Spleen (tissue), 11 donors: Measurements from ENCODE around the gene ARMC3. TPM values are rescaled to one million over a fixed set of nuclear protein-coding genes. Genes with fewer than 3 reads are reported as not detected.

Experiments
- DNase-seq: peaks from one replicate; pipeline ENCODE4 v3.0.0-alpha.2; 2020
- H3K27ac ChIP-seq, 8 donors: fragments of 200-600 bp; sonication (generic) in 7 of 8; 1 replicate in 4 of 8; 2 replicates in 4 of 8; pipeline versions ENCODE4 v1.5.0 to v1.8.0; 2016 to 2021; ENCODE audit warnings: inconsistent platforms in 4 of 8, mild to moderate bottlenecking in 4 of 8, moderate library complexity in 1 of 8
- H3K27me3 ChIP-seq, 7 donors: fragments of 200-600 bp; sonication (generic) in 6 of 7; replicated peaks in 1 of 7; 1 replicate in 4 of 7; 2 replicates in 3 of 7; pipeline versions ENCODE4 v1.5.0 to v1.8.0; 2016 to 2021; ENCODE audit warnings: inconsistent platforms in 3 of 7, mild to moderate bottlenecking in 1 of 7
- H3K36me3 ChIP-seq, 6 donors: fragments of 200-600 bp; sonication (generic) in 5 of 6; 1 replicate in 4 of 6; 2 replicates in 2 of 6; pipeline versions ENCODE4 v1.5.0 to v1.8.0; 2016 to 2021; ENCODE audit warnings: inconsistent platforms in 2 of 6
- H3K4me1 ChIP-seq, 6 donors: fragments of 200-600 bp; sonication (generic) in 5 of 6; 1 replicate in 3 of 6; 2 replicates in 3 of 6; pipeline versions ENCODE4 v1.5.0 to v1.8.0; 2016 to 2021; ENCODE audit warnings: inconsistent platforms in 3 of 6
- H3K4me3 ChIP-seq, 8 donors: fragments of 200-600 bp; sonication (generic) in 7 of 8; 1 replicate in 4 of 8; 2 replicates in 4 of 8; pipeline versions ENCODE4 v1.5.0 to v1.8.0; 2016 to 2021; ENCODE audit warnings: inconsistent platforms in 4 of 8, mild to moderate bottlenecking in 4 of 8, moderate library complexity in 2 of 8
- H3K9me3 ChIP-seq, 8 donors: fragments of 200-600 bp; sonication (generic) in 7 of 8; 1 replicate in 4 of 8; 2 replicates in 4 of 8; pipeline versions ENCODE4 v1.5.0 to v1.8.0; 2016 to 2021; ENCODE audit warnings: inconsistent platforms in 4 of 8
- CTCF ChIP-seq, 11 experiments: fragments of 200-600 bp in 7 of 11; fragments of 450-650 bp in 4 of 11; sonication (generic) in 4 of 11; IDR thresholded peaks in 8 of 11; conservative IDR thresholded peaks in 3 of 11; 1 replicate in 7 of 11; 2 replicates in 4 of 11; pipeline versions ENCODE4 v1.4.0 to v1.8.0; 2016 to 2021; ENCODE audit warnings: antibody characterized with exemption in 11 of 11, inconsistent platforms in 4 of 11, mild to moderate bottlenecking in 1 of 11
- POLR2A ChIP-seq, 3 donors: fragments of 450-650 bp; IDR thresholded peaks; one replicate each; pipeline ENCODE4 v1.5.1; 2017; ENCODE audit warnings: antibody characterized with exemption in 3 of 3, mild to moderate bottlenecking in 1 of 3
- POLR2AphosphoS5 ChIP-seq, 3 donors: sonication (generic); formaldehyde crosslinking; IDR thresholded peaks; one replicate each; pipeline ENCODE4 v1.5.1; 2017; ENCODE audit warnings: antibody characterized with exemption in 3 of 3
- WGBS, 5 donors: extraction: QIAGEN DNeasy Blood & Tissue Kit in 3 of 5; methylation state at CpG; one replicate each; pipeline versions ENCODE4 v1.1.5 to v1.1.7; 2013 to 2018; 5-methylcytosine and 5-hydroxymethylcytosine counted together
- intact Hi-C: fragments of 100-400 bp; cut with DNase I; formaldehyde crosslinking; loops from one replicate; pipeline ENCODE4 v1.15.0; 2023; ENCODE audit warnings: low total_unique reads
- polyA plus RNA-seq, 3 donors: library from polyadenylated mRNA; stranded (reverse); fragments of 200-250 nt; gene quantifications; one replicate each; pipeline ENCODE4 v1.2.1, GENCODE V29; 2013
- total RNA-seq, 7 donors: library from RNA; depleted of rRNA in 3 of 7; stranded (reverse); fragments of >200 nt in 3 of 7; fragmentation: NEBNext Ultra II Directional in 4 of 7; extraction: Animal tissue kit (Norgen Biotek cat#: 25700) in 4 of 7; gene quantifications; one replicate each; pipeline versions ENCODE4 v1.1.0 to v1.2.1, GENCODE V29; 2016 to 2021
- donor health status: healthy with polysubstance abuse.
- donor health status: DM: no; HTN: no; CAD: no; lungs with moderate emphysema.
- donor health status: DM: no; HTN: no; CAD: no.
- donor health status: Bipolar disorder and iron deficiency.
- donor health status: healthy.
- donor health status: DM: no; HTN: no; CAD: no.
- donor health status: DM: yes; HTN: yes; CAD: no.

The ARMC3 gene
- total and polyA plus RNA-seq, 10 donors, result 0.66 to 0.85 TPM; not detected in 8

DNA sequence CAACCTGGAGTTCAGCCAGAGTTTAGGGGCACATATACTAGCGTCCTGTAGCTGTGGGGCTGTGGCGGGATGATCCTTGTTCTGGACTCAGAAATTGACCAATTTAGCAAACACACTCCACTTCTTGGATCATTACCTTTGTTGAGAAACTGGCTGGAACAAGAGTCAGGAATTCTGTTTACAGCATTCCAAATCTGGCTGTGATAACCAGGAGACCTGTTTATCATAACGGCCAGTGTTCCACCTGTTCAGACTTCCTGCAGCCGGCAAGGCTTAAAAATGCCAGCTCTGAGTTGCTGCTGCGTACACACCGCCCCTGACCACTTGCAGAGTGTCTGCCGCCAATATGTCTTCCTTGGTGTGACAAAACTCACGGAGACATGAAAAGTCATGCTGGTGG lies 64.8 kb downstream of the ARMC3 start:
- H3K27me3 ChIP-seq, result peaks cover 0 to 14% (median 0%) of the 10 kb centered on the region in 7 donors
- H3K4me3 ChIP-seq, result no peak overlapping the region
- TF ChIP-seq POLR2AphosphoS5 (IDR thresholded peaks at IDR 0.05) (no peak), POLR2A (IDR thresholded peaks at IDR 0.05) (no peak), CTCF (IDR thresholded peaks at IDR 0.05 in 8 of 11, conservative IDR thresholded peaks at IDR 0.05 in 3 of 11) (no peak)
- WGBS, 5 donors, result 72 to 85% (median 83%) methylated on average over 7 to 8 of the region's 8 CpGs
- no peak for DNase-seq
- intact Hi-C loops, result no loop called here
- H3K27ac ChIP-seq, result no peak overlapping the region
- H3K4me1 ChIP-seq, result peaks cover 0 to 12% (median 7%) of the 10 kb centered on the region in 6 donors
- no peaks in the 10 kb centered on the region for H3K9me3 ChIP-seq
- H3K36me3 ChIP-seq, result no peaks in the 10 kb centered on the region

DNA sequence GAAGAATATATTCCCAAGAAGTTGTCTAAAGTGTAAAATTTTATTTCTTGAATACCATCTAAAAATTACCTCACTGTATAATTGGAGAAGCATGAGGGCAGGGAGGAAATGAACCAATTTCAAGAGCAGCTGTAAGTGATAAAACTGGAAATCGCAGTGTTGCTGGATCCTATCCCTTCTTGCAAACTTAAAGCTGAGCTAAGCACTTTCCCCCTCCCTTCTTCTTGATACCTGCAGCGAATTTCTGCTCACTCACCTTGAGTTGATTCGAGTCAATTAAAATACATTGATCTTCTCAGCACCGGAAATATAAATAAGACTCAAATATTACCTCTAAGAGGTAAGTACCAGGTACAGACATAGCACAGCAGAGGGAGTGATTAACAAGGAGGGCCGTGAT lies 65.5 kb downstream of the ARMC3 start:
- DNase-seq, result no peak
- H3K4me1 ChIP-seq, result peaks cover 0 to 10% (median 7%) of the 10 kb centered on the region in 6 donors
- TF ChIP-seq POLR2A (IDR thresholded peaks at IDR 0.05), result no peak
- no peak for TF ChIP-seq CTCF (IDR thresholded peaks at IDR 0.05 in 8 of 11, conservative IDR thresholded peaks at IDR 0.05 in 3 of 11)
- H3K27me3 ChIP-seq, result peaks cover 0 to 14% (median 0%) of the 10 kb centered on the region in 7 donors
- H3K27ac ChIP-seq, result no peak overlapping the region
- 79 to 87% (median 82%) methylated on average over 5 of the region's 5 CpGs for WGBS, 5 donors
- intact Hi-C loops, result no loop called here
- H3K4me3 ChIP-seq, result no peak overlapping the region
- H3K9me3 ChIP-seq, result no peaks in the 10 kb centered on the region
- no peaks in the 10 kb centered on the region for H3K36me3 ChIP-seq

DNA sequence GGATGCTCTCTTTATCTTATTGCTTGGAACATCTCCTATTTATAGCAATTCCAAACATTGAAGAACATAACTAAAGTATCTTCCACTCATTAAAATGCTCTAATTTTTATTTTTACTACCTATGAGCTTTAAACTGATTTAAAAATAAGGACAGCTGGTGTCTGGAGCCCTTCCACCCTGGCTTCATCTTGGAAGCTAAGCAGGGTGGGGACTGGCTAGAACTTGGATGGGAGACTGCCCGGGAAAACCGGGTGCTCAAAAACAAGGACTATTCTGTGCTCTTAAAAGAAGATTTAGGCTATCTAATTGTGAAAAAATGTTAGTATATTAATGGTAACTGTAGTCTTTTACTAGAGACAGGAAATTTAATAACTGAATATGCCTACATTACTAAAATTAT lies 69.2 kb downstream of the ARMC3 start:
- H3K4me3 ChIP-seq, result no peak overlapping the region
- intact Hi-C loops, result no loop called here
- H3K9me3 ChIP-seq, result no peaks in the 10 kb centered on the region
- H3K4me1 ChIP-seq, result no peaks in the 10 kb centered on the region
- H3K27ac ChIP-seq, result no peak overlapping the region
- no peak for DNase-seq
- WGBS, 5 donors, result 38 to 77% (median 68%) methylated on average over 2 of the region's 2 CpGs
- TF ChIP-seq POLR2A (IDR thresholded peaks at IDR 0.05) (no peak), POLR2AphosphoS5 (IDR thresholded peaks at IDR 0.05) (no peak), CTCF (IDR thresholded peaks at IDR 0.05 in 8 of 11, conservative IDR thresholded peaks at IDR 0.05 in 3 of 11) (no peak)
- H3K36me3 ChIP-seq, result no peaks in the 10 kb centered on the region
- H3K27me3 ChIP-seq, result peaks cover 0 to 23% (median 0%) of the 10 kb centered on the region in 7 donors

GRCh38 chr10:22998091-22998490 lies 70.2 kb downstream of the ARMC3 start:
- 87 to 94% (median 91%) methylated on average over 12 of the region's 12 CpGs for WGBS, 5 donors
- no peak for DNase-seq
- TF ChIP-seq CTCF (IDR thresholded peaks at IDR 0.05 in 8 of 11, conservative IDR thresholded peaks at IDR 0.05 in 3 of 11) (no peak), POLR2A (IDR thresholded peaks at IDR 0.05) (no peak), POLR2AphosphoS5 (IDR thresholded peaks at IDR 0.05) (no peak)

More at GRCh38 chr10:22998091-22998490, 70.2 kb downstream of the ARMC3 start:
- Histone ChIP-seq H3K27ac (no peak overlapping the region), H3K27me3 (peaks cover 0 to 30% (median 0%) of the 10 kb centered on the region in 7 donors), H3K9me3 (no peaks in the 10 kb centered on the region), H3K4me1 (no peaks in the 10 kb centered on the region), H3K4me3 (no peak overlapping the region), H3K36me3 (no peaks in the 10 kb centered on the region)
- intact Hi-C loops, result no loop called here
